SK-N-SH treated with all-trans-retinoic acid at 6 μM for 48 hours (cell line): ENCODE measurements around the gene PRPF19.
A peak's percentile ranks its signal among the peaks of the same experiment; 100 is the strongest.

Experiments used
- ATAC-seq: fragments of 200-7000 bp; cut with Tn5 transposase; 3 replicates; pipeline ENCODE4 v1.9.1; 2020; ENCODE audit warnings: mild to moderate bottlenecking, moderate library complexity
- ARNTL ChIP-seq: fragments of 450-650 bp; formaldehyde crosslinking; IDR thresholded peaks from 2 replicates; pipeline ENCODE4 v1.5.0; 2020; ENCODE audit warnings: low read depth, mild to moderate bottlenecking, moderate library complexity, borderline replicate concordance
- BACH2 ChIP-seq: fragments of 250-450 bp; sonication (Bioruptor Pico); IDR thresholded peaks from 2 replicates; pipeline ENCODE4 v1.9.0; 2021; ENCODE audit warnings: mild to moderate bottlenecking, borderline replicate concordance
- CREB5 ChIP-seq: fragments of 250-450 bp; sonication (Bioruptor Pico); IDR thresholded peaks from 2 replicates; pipeline ENCODE4 v1.5.1; 2020; ENCODE audit warnings: low read depth, mild to moderate bottlenecking, moderate library complexity
- CSDC2 ChIP-seq: fragments of 250-450 bp; sonication (Bioruptor Pico); IDR thresholded peaks from 2 replicates; pipeline ENCODE4 v1.5.0; 2020; ENCODE audit warnings: mild to moderate bottlenecking, moderate library complexity
- ESRRG ChIP-seq: fragments of 250-450 bp; sonication (Bioruptor Pico); IDR thresholded peaks from 2 replicates; pipeline ENCODE4 v1.6.1; 2021; ENCODE audit warnings: mild to moderate bottlenecking
- GLIS3 ChIP-seq: fragments of 250-450 bp; sonication (Bioruptor Pico); IDR thresholded peaks from 2 replicates; pipeline ENCODE4 v1.5.0; 2020; ENCODE audit warnings: mild to moderate bottlenecking, moderate library complexity
- ISL1 ChIP-seq: fragments of 250-450 bp; sonication (Bioruptor Pico); IDR thresholded peaks from 2 replicates; pipeline ENCODE4 v2.1.2; 2022; ENCODE audit warnings: mild to moderate bottlenecking, moderate library complexity
- OSR1 ChIP-seq: fragments of 250-450 bp; sonication (Bioruptor Pico); IDR thresholded peaks from 2 replicates; pipeline ENCODE4 v1.8.0; 2022; ENCODE audit warnings: moderate library complexity, mild to moderate bottlenecking, inconsistent platforms
- POU6F1 ChIP-seq: fragments of 250-450 bp; sonication (Bioruptor Pico); IDR thresholded peaks from 2 replicates; pipeline ENCODE4 v1.8.0; 2021; ENCODE audit warnings: low read depth, mild to moderate bottlenecking, moderate library complexity, borderline replicate concordance
- PPARA ChIP-seq: fragments of 250-450 bp; sonication (Bioruptor Pico); IDR thresholded peaks from 2 replicates; pipeline ENCODE4 v1.5.0; 2020; ENCODE audit warnings: mild to moderate bottlenecking, borderline replicate concordance
- RARB ChIP-seq: fragments of 250-450 bp; sonication (Bioruptor Pico); IDR thresholded peaks from 2 replicates; pipeline ENCODE4 v1.8.0; 2021; ENCODE audit warnings: mild to moderate bottlenecking, moderate library complexity
- SNAI2 ChIP-seq: fragments of 250-450 bp; sonication (Bioruptor Pico); IDR thresholded peaks from 2 replicates; pipeline ENCODE4 v1.5.0; 2020; ENCODE audit warnings: mild to moderate bottlenecking, moderate library complexity
- TCF4 ChIP-seq: fragments of 250-450 bp; sonication (Bioruptor Pico); IDR thresholded peaks from 2 replicates; pipeline ENCODE4 v1.8.0; 2021; ENCODE audit warnings: mild to moderate bottlenecking, moderate library complexity, borderline replicate concordance
- TOX ChIP-seq: fragments of 250-450 bp; sonication (Bioruptor Pico); IDR thresholded peaks from 2 replicates; pipeline ENCODE4 v1.8.0; 2021; ENCODE audit warnings: mild to moderate bottlenecking, moderate library complexity, borderline replicate concordance
- TSHZ2 ChIP-seq: fragments of 250-450 bp; sonication (Bioruptor Pico); IDR thresholded peaks from 2 replicates; pipeline ENCODE4 v1.5.0; 2020; ENCODE audit warnings: mild to moderate bottlenecking, moderate library complexity
- ZFP3 ChIP-seq: fragments of 250-450 bp; sonication (Bioruptor Pico); IDR thresholded peaks from 2 replicates; pipeline ENCODE4 v1.5.0; 2020; ENCODE audit warnings: mild to moderate bottlenecking, moderate library complexity
- ZFP30 ChIP-seq: fragments of 450-650 bp; formaldehyde crosslinking; IDR thresholded peaks from 2 replicates; pipeline ENCODE4 v1.5.0; 2022; ENCODE audit warnings: mild to moderate bottlenecking, moderate library complexity
- ZNF565 ChIP-seq: fragments of 450-650 bp; formaldehyde crosslinking; conservative IDR thresholded peaks from 2 replicates; pipeline ENCODE4 v1.5.0; 2020; ENCODE audit warnings: low read depth, mild to moderate bottlenecking, moderate library complexity
- ZNF70 ChIP-seq: fragments of 450-650 bp; formaldehyde crosslinking; IDR thresholded peaks from 2 replicates; pipeline ENCODE4 v1.5.0; 2020; ENCODE audit warnings: mild to moderate bottlenecking, moderate library complexity
- TF ChIP-seq, protein P1 (sequence below): fragments of 250-450 bp; sonication (Bioruptor Pico); IDR thresholded peaks from 2 replicates; pipeline ENCODE4 v1.5.1; 2021; ENCODE audit warnings: mild to moderate bottlenecking, moderate library complexity

Gene PRPF19

DNA sequence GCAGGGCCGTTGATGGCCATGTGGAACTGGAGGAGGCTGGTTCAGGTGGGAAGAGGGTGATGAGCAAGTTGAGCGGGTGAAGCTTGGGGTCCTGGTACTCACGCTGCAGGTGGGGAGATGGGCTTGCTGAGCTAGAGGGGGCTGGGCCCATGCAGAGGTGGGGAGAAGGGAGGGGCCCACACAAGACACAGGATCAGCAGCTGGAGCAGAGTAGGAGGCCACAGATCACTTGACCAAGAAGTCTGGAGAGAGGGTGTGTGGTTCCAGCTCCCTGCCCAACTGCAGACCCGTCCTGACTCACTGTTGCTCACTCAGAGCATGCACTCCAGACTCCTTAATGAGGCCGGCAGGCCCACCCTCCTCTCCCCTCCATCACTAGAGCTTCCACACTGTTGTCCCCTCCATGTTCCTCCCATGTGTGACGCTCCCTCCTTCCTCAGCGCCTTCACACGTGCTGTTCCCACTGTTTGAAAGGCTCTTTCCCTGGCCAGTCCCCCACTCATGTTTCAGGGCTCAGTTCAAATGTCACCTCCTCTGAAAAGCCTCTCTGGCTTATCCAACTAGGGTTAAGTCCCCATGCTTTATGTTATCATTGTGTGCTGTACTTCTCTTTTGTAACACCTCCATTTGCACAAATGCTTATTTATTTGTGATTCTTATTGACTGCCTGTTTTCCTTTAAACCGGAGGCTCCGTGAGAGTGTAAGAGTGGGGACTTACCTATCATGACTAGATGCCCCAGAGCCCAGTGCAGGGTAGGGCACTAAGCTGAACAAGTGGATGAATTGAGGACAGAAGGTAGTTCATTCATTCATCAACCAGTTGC is 62.1 kb downstream of the PRPF19 start:
- TF ChIP-seq ZFP30 (CRISPR knock-in tag) = no peak
- TF ChIP-seq, protein P1, sequence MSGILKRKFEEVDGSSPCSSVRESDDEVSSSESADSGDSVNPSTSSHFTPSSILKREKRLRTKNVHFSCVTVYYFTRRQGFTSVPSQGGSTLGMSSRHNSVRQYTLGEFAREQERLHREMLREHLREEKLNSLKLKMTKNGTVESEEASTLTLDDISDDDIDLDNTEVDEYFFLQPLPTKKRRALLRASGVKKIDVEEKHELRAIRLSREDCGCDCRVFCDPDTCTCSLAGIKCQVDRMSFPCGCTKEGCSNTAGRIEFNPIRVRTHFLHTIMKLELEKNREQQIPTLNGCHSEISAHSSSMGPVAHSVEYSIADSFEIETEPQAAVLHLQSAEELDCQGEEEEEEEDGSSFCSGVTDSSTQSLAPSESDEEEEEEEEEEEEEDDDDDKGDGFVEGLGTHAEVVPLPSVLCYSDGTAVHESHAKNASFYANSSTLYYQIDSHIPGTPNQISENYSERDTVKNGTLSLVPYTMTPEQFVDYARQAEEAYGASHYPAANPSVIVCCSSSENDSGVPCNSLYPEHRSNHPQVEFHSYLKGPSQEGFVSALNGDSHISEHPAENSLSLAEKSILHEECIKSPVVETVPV (CRISPR knock-in tag) = no peak
- TF ChIP-seq RARB (CRISPR knock-in tag) = no peak
- no peak for TF ChIP-seq CREB5 (CRISPR knock-in tag)
- TF ChIP-seq OSR1 = no peak
- no peak for TF ChIP-seq BACH2 (CRISPR knock-in tag)
- TF ChIP-seq ZNF565 = no peak
- TF ChIP-seq GLIS3 (CRISPR knock-in tag) = no peak
- no peak for TF ChIP-seq ESRRG (CRISPR knock-in tag)
- no peak for TF ChIP-seq CSDC2 (CRISPR knock-in tag)
- no peak for TF ChIP-seq SNAI2 (CRISPR knock-in tag)
- TF ChIP-seq ARNTL (CRISPR knock-in tag) = no peak
- TF ChIP-seq POU6F1 = no peak
- TF ChIP-seq TOX = no peak
- no peak for TF ChIP-seq ZNF70
- no peak for TF ChIP-seq ISL1
- no peak for TF ChIP-seq TSHZ2 (CRISPR knock-in tag)
- TF ChIP-seq TCF4 = no peak
- TF ChIP-seq PPARA (CRISPR knock-in tag) = no peak
- ATAC-seq = peak; percentile 10; the same call in 1 of the 3 replicates

DNA sequence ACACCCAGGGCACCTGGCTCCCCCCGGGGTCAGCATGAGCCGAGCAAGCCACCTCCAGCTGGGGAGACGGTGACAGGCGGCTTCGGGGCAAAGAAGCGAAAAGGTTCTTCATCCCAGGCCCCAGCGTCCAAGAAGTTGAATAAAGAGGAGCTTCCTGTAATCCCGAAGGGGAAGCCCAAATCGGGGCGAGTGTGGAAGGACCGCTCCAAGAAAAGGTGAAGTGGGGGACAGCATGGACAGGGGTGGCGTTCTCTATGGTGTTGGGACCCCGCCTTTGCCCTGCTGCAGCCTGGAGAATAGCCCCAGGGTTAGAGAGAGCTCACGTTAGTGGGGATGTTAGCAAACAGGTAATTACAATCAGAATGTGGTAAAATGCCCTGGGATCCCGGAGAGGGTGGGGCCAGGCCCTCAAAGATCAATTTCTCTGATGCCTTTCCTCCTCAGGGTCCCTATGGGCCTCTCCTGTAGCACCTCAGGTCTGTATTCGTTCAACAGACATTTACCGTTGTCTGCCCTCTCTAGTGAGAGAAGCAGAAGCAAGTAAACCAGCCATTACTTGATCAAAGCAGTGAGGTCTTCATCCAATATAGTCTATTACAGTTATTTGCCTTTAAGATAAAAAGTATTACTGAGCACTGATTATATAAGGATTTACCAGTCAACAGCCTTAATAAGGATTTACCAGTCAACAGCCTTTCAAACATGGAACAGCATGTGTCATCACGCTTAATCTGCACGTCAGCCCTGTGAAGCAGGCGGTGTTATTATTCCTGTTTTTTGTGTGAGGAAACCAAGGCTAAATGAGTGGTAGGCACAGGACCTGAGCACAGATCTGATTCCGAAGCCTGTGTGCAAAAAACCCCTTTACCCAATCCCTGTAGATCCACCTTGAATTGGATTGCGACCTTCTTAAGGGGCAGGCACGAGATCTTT is 63.5 kb downstream of the PRPF19 start:
- TF ChIP-seq ZFP30 (CRISPR knock-in tag) (no peak), ESRRG (CRISPR knock-in tag) (no peak), TOX (no peak), SNAI2 (CRISPR knock-in tag) (no peak), CREB5 (CRISPR knock-in tag) (no peak), ZFP3 (CRISPR knock-in tag) (no peak), TSHZ2 (CRISPR knock-in tag) (no peak)
- ATAC-seq = peak; percentile 9
